SH-SY5Y (cell line): Measurements from ENCODE around the gene CCDC136.
A peak's percentile ranks its signal among the peaks of the same experiment; 100 is the strongest.

Experiments used
- GATA2 ChIP-seq: IDR thresholded peaks from 2 replicates; pipeline ENCODE4 v1.6.1; 2011; ENCODE audit warnings: mild to moderate bottlenecking, low read depth, low read length
- GATA3 ChIP-seq: IDR thresholded peaks from 2 replicates; pipeline ENCODE4 v1.6.1; 2011; ENCODE audit warnings: low read depth, mild to moderate bottlenecking, low read length, moderate library complexity

Gene CCDC136

DNA sequence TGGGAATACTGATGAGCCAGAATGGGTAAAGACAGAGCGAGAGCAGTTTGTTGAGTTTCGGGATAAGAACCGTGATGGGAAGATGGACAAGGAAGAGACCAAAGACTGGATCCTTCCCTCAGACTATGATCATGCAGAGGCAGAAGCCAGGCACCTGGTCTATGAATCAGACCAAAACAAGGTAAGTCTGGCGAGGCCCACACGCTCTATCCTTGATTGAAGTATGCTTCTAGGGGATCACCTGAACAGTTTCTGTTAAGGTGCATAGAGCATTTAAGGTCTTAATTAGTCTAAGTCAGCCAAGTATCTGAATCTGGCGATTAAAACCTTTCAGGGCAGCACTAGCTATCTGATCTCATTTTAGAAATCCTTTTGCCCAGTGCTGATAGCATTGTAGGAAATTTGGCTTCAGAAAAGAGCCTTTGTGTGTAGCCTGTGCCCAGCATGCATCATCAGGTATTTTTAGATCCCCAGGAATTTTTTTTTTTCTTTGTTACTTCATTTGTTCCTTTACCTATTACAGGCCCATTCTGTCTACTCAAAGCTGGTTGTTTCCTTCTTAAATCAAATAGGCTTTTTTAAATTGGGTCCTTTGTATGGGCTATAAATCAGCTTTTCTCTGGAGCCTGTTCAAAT, 24.2 kb upstream of the CCDC136 start:
- TF ChIP-seq GATA2 (no peak), GATA3 (no peak)

DNA sequence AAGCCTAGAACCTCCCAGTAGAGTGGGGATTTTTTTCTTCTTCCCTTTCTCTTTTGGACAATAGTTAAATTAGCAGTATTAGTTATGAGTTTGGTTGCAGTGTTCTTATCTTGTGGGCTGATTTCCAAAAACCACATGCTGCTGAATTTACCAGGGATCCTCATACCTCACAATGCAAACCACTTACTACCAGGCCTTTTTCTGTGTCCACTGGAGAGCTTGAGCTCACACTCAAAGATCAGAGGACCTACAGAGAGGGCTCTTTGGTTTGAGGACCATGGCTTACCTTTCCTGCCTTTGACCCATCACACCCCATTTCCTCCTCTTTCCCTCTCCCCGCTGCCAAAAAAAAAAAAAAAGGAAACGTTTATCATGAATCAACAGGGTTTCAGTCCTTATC, 21.5 kb upstream of the CCDC136 start:
- TF ChIP-seq GATA3 (no peak), GATA2 (no peak)

DNA sequence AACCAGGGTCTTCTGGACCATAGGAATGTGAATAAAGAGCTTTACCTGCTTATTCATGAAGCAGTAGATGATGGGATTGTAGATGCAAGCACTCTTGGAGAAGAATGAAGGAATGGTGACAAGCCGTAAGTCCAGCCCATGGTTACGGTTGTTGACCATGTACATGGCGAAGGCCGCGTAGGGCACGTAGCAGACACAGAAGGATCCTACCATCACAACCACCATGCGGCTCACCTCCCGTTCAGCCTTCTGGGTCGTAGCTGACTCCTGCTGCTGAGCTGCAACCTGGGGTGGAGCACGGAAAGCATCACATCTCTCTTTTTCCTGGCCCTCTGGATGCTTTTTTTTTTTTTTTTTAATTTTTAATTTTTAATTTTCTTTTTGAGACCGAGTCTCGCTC, 18.2 kb upstream of the CCDC136 start:
- TF ChIP-seq GATA2, result no peak
- TF ChIP-seq GATA3, result no peak

DNA sequence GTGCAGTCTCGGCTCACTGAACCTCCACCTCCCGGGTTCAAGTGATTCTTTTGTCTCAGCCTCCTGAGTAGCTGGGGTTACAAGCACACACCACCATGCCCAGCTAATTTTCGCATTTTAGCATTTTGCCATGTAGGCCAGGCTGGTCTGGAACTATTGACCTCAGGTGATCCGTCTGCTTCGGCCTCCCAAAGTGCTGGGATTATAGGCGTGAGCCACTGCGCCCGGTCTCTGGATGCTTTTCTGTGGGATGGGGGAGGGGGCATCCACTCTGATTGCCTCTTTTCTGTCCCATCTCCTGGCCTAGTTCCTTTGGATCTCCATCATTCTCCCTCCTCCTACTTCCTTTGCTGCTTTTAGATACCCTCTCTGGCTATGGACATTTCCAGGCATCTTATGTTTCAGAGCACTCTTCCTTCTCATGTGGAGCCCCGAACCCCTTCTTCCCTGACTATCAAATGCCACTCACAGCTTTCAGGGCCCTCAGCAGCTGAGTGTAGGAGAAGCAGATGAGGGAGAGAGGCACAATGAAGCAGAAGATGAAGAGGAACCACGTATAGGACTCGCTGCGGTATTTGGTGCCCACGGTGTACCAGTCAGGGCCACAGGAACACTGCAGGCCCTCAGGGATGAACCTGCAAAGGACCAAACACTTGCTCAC, 17.6 kb upstream of the CCDC136 start:
- no peak for TF ChIP-seq GATA2
- TF ChIP-seq GATA3, result no peak

DNA sequence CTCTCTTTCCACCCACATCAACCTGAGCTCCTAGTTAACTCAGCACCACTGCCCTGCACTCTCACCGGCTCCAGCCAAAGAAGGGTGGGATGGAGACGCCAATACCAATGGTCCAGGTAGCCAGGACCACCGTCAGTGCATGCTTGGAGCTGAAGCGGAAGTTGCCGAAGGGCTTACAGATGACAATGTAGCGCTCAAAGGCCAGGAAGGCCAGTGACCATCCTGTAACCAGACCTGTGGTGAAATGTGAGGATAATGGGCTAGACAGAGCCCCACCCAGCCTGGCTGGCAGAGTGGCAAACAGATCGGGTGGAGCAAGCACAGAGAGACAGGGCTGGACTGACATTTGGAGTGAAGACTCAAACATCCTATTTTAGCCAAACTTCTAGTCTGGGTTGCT, 16.8 kb upstream of the CCDC136 start:
- TF ChIP-seq GATA3 (no peak), GATA2 (no peak)

DNA sequence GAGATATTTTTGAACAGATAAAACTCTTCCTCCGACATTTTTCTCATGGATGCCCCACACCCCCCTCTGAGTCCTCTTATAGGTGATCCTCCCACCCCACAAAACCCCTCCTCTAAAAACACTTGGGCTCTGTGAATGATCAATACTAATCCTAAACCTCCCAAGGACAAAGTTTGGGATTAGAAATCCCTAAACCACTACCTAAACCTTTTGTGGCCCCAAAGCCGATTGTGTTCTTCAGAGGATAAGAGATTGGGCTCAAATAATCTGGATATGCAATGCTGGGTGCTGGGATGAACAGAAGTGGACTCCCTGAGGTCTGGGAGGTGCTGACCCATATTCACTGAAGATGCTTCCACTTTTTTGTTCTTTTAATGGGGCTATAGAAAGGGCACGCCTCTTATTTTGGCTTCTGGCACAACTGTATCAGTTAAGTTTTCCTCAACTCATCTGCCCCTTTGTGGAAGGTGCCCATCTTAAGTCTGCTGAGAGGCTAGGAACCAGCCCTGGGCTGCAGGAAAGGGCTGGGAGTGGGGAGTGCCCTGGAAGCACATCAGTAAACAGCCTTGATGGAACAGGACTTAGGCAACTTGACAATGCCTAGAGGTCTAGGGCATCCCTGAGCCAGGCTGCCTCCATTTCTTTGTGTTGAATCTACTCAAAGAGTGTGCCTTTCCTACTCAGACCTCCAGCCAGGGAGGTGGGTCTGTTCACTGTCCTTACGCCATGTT, 15.9 kb upstream of the CCDC136 start, which contains the start of gene OPN1SW:
OPN1SW (minus strand) TSS at position 51 of the 731 bp plus-strand sequence; CDS start at position 38, 13 bp downstream.
- TF ChIP-seq GATA2 (no peak), GATA3 (no peak)

DNA sequence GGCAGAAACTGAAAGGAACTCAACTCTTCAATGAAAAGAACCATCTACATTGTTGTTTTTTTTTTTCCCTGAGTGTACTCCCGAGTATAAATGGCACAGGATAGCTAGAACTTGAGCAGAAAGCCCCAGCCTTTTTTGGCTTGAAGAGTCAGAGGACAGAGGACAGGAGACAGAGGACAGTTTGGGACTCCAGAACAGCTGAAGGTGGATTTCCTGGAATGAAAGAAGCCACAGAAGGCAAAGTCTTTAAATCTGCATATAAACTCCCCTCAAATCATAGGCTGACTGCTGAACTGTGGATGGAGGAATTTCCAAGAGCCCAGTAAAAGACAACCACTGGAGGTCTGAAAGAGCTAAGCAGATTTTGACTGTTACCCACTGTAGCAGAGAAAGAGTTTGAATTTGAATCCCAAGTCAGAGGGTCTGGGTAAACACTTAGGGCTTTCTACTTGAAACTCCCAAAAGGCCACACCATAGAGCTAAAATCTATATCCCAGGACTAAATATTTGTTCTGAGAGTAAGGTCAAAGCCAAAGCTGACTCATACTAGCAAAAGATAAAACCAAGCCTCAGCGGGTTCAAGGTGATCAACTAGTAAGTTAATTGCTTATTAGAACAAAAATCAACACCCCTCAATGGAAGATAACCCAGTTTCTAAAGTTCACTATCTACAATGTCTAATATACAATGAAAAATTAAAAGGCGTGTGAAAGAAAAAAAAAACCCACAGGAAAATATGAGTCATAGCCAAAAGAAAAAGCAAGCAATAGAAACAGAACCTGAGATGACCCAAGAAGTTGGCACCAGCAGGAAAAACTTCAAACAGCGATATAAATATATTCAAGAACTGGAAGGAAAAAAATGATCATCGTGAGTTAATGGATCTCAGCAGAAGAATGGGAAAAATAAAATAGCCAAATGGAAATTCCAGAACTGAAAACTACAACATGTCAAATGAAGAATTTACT, 14.3 kb upstream of the CCDC136 start:
- TF ChIP-seq GATA2, result no peak
- TF ChIP-seq GATA3, result no peak

DNA sequence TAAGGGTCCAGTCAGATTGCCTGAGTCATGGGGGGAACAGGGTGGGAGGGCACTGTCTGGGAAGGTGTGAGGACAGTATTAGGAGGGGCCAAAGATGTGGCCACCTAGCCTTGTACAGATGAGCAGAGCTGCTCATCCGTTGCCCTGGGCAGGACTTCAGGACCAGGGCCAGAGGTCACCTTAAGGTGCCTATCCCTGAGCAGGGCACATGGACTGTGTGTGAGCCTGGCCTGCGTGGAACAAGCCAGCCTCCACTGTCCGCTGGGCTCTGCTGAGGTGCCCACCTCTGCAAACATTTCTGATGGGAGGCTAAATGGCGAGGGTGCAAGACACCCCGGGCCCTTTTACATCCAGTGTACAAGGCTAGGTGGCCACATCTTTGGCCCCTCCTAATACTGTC, 12.8 kb upstream of the CCDC136 start:
- TF ChIP-seq GATA3, result no peak
- no peak for TF ChIP-seq GATA2

DNA sequence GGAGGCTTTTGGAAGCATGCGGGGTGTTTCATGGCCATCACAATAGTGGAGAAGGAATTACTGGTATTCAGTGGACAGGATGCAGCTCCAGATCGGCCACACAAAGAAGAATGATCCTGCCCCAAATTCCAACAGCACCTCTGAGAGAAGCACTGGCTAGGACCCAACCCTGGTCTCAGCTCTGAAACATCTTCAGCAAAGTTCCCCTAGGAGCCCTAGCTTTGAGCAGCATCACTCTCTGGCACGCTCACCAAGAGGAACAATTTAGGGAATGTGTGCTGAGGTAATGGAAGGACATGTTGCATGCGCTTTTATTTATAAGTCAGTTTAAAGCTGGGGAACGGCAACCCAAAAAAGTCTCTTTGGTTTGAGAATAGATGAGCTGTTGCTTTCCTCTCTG, 10.6 kb upstream of the CCDC136 start:
- TF ChIP-seq GATA2 (no peak), GATA3 (no peak)

DNA sequence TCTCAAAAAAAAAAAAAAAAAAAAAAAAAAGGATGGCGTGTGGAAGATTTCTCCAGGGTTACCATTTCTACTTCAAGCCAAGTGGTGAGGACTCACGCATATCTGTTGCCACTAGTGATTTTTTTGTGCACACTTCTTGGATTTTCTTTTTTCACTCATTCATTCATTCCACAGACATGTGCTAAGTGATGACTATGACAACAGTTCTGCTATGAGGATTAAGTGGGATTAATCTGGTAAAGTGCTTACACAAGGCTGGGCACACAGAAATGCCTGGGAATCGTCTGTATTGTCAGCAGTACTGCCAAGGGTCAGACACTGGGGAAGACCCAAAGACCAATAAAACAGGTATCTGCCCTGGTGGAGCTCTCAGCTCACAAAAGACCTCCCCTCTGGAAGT, 9.9 kb upstream of the CCDC136 start:
- no peak for TF ChIP-seq GATA2
- TF ChIP-seq GATA3, result no peak

DNA sequence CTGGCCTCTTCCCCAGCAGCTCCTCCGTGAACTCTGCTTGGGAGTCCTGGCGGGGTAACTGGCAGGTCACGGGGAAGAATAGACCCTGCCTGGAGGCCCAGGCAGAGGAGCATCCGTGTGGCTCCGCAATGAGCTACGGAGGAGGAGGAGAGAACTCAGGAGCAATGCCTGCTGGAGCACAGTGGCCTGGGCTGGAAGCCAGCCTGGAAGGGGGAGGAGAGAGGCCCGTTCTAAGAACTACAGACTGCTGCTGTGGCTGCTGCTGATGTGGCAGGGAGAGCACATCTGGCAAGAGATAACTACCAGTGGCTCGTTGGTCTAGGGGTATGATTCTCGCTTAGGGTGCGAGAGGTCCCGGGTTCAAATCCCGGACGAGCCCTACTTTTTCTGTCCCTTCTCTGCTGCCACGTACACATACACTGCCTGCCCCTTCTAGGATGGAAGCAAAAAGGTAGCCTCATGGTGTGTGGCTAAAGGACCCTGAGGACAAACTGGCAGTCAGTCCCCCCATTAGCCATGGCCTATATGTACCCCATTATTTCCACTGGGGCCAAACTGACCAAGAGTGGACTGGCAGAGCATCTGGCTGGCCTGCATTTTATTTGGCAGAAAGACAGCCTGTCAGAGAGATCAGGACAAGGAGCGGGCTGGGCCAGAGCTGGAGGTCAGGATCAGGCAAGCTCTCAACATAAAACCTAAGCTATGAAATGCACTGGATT, 8.5 kb upstream of the CCDC136 start:
- TF ChIP-seq GATA2 (0 out of 2 replicates have a peak, but pooled peaks have one; percentile 14), GATA3 (no peak)

DNA sequence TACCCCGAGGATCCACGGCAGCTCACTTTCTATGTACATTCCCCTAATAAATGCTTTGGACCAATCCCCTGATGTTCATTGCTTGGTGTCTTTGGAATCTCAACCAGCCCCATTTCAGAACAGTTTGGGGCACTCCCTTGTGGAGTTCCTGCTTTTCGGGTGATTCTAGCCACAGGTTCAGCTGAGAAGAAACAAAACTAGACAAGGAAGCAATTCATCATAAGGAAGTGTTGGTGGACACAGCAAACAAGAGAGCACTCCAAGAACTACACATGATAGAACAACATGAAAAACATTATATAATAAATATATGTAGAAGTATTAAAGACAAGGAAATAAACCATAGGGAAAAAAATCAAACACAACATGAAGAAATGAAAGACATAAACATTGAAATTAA, 6.0 kb upstream of the CCDC136 start:
- TF ChIP-seq GATA3, result no peak
- TF ChIP-seq GATA2, result no peak
